ENCODE measurements around the gene GPATCH8.

DNA sequence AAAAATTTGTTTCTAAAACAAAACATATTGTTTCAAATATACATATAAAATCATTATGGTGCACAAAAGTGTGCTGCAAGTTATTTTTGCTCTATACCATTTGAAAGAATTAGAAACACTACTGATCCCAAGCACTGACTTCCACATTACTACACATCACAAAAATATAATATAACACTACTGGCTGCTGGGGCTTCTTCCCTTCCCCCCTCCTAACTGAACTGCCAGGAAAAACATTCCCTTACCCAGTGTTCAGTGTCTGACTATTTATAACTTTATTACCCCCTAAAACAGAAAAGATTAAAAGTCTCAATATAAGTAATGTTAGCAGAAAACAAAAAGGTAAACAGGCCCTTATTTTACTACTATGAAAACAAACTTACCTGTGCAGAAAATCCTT lies 36.9 kb downstream of the GPATCH8 start:
- TF ChIP-seq YY1 (tag by site-specific recombination; IDR thresholded peaks at IDR 0.05) (no peak), ZBTB17 (tag by site-specific recombination; IDR thresholded peaks at IDR 0.05) (no peak), ZNF768 (tag by site-specific recombination; IDR thresholded peaks at IDR 0.05) (no peak)
- TF ChIP-seq, protein P1, sequence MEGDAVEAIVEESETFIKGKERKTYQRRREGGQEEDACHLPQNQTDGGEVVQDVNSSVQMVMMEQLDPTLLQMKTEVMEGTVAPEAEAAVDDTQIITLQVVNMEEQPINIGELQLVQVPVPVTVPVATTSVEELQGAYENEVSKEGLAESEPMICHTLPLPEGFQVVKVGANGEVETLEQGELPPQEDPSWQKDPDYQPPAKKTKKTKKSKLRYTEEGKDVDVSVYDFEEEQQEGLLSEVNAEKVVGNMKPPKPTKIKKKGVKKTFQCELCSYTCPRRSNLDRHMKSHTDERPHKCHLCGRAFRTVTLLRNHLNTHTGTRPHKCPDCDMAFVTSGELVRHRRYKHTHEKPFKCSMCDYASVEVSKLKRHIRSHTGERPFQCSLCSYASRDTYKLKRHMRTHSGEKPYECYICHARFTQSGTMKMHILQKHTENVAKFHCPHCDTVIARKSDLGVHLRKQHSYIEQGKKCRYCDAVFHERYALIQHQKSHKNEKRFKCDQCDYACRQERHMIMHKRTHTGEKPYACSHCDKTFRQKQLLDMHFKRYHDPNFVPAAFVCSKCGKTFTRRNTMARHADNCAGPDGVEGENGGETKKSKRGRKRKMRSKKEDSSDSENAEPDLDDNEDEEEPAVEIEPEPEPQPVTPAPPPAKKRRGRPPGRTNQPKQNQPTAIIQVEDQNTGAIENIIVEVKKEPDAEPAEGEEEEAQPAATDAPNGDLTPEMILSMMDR (tag by site-specific recombination; IDR thresholded peaks at IDR 0.05) = no peak
